Measurements from ENCODE around the gene MAP4.
"Not testable (repeated sequence)": the region's sequence is repeated elsewhere in the genome, so short reads cannot be mapped to it uniquely, and the experiment has no call there.

Gene MAP4

DNA sequence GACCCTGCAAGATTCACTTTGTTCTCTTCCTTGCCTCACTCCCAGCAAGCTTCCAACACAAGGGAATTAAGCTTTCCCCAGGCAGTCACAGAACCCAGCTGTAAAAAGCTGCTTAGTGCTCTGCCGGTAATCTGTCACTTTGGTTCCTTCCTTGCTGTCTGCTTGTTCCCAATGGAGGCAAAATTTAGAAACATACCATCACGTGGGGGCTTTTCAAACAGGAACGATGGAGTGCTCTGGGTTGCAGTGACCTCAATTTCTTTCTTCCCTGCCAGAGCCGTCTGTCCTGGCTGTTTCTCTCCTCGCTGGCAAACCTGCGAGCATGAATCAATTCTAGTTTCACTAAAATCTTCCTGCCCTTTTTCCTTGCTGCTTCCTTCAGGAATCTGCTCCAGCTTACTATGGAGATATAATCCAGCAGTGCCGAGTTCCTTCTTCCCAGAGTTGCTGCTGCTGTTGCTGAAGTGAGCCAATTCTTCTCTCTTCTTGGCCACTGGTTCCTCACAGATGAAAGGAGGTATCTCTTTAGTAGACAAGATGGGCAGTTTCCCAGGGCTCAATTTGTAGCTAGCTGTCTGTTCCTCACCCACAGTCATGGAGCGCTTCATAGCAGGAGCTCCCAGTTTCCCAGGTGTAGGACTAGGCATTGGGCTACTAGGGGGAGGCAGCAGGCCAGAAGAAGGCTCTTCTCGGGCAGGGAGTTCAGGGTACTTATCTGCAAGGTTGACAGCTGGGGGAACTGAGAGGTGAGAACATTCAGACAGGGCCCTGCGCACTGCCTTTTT, 125.2 kb downstream of the MAP4 start:
- no peak for DNase-seq

- no peak for DNase-seq
These were observed 125.9 kb downstream of the MAP4 start for GRCh38 chr3:47890126-47890827.

DNA sequence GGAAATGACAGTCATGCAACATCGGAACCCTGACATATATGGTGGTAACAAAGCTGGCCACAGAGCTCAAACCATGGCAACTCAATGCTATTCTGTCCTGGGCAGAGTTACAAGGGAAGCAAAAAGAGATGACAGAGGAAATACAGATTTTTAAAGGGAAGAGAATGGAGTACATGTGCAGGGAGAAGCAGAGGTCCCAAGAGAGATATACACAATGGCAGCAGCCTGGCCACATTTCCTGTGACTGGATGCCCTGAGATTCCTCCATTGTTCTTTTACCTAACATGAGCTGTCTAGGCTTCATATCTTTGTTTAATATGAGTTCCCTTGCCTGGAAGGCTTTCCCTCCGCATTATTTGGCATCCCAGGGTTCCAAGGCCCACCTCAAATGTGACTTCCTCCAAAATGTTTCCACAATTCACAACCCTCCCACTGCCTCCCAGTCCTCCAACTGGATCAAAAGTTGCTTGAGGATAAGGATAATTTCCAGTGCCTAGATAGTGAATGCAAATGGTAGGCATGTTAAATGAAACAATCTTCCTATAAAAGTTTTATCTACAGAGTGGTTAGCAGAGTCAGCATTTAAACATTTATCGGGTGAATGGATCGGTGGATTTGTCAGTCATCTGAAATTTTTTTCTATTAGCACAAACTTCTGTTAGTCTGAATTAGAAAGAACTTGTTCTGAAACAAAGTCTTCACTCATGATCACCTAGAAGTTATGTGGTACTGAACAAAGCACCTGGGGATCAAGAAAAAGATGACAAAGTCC, 127.0 kb downstream of the MAP4 start:
- no peak for DNase-seq

DNA sequence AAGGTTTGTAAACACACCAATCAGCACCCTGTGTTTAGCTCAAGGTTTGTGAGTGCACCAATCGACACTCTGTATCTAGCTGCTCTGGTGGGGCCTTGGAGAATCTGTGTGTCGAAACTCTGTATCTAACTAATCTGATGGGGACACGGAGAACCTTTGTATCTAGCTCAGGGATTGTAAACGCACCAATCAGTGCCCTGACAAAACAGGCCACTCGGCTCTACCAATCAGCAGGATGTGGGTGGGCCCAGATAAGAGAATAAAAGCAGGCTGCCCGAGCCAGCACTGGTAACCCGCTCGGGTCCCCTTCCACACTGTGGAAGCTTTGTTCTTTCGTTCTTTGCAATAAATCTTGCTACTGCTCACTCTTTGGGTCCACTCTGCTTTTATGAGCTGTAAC, 128.2 kb downstream of the MAP4 start:
- DNase-seq: not testable (repeated sequence)

DNA sequence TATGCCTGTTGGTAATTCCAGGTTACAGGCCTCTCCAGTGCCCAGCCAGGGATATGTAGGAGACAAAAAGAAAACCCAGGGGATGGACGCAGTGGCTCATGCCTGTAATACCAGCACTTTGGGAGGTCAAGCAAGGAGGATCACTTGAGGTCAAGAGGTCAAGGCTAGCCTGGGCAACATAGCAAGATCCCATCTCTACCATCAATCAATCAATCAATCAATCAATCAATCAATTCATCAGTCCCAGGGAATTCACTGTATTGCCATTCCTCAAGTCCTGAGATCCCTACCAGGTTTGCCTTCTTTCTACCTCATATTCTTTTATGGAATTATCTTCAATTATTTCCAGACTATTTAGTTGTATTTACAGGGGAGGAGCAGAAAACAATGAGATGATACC, 131.0 kb downstream of the MAP4 start:
- no peak for DNase-seq

GRCh38 chr3:47884603-47885002, 131.6 kb downstream of the MAP4 start:
- no peak for DNase-seq

DNA sequence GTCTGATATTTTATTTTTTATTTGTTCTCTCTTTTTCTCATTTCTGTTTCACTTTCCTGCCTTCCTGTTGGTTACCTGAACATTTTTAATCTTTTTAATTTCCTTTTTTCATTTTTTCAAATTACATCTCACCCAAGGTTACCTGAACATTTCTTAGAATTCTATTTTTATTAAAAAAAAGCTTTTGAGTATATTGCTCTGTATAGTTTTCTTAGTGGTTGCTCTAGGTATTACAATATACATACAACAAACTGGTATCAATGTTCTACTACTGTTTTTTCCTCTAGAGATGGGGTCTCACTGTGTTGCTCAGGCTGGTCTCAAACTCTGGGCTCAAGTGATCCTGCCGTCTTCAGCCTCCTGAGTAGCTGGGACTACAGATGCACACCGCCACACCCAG, 133.9 kb downstream of the MAP4 start:
- no peak for DNase-seq

- no peak for DNase-seq
These were observed 138.5 kb downstream of the MAP4 start for GRCh38 chr3:47877719-47878118.

- DNase-seq: no peak
These were observed 138.9 kb downstream of the MAP4 start for GRCh38 chr3:47877290-47877689.

- no peak for DNase-seq
These were observed 141.3 kb downstream of the MAP4 start for GRCh38 chr3:47874913-47875312.

- DNase-seq: no peak
These were observed 141.8 kb downstream of the MAP4 start for GRCh38 chr3:47874438-47874837.

DNA sequence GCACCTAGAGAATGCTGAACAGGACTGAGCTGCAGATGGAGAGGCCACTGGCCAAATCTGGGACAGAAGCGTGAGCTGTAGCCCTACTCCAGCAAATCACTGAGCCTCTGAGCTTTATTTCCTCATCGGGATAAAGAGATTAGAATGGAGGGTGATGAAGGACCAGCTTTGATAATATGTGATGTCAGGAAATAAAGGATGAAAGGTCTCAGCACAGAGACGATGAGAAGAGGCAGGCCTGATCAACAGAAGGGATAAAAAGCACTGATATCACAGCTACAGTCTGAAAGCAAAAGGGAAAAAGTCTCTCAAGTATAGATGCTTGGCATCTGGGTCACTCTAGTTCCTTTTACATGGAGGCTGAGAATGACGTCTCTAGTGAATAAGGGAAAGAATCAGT, 143.3 kb downstream of the MAP4 start:
- no peak for DNase-seq

DNA sequence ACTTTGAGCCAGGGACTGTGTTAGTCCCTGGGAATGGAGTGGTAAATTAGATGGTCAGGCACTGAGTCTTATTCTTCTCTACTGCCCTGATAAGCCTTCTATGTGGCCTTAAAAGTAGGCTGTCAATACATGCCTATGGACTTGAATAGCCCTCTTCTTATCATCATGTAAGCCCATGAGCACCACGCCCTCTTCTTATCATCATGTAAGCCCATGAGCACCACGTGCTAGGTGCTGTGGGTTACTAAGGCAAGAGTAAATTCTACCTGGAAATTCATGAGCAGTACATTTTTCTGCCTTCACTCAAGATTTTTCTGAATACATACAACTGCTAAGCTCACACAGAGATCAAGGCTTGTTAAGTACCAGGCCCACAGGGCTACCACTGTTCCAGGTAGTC, 144.8 kb downstream of the MAP4 start:
- no peak for DNase-seq

GRCh38 chr3:47870702-47871260, 145.4 kb downstream of the MAP4 start:
- DNase-seq: no peak

- DNase-seq: no peak
These were observed 146.1 kb downstream of the MAP4 start for GRCh38 chr3:47870156-47870555.

- no peak for DNase-seq
These were observed 147.9 kb downstream of the MAP4 start for GRCh38 chr3:47868306-47868705.

DNA sequence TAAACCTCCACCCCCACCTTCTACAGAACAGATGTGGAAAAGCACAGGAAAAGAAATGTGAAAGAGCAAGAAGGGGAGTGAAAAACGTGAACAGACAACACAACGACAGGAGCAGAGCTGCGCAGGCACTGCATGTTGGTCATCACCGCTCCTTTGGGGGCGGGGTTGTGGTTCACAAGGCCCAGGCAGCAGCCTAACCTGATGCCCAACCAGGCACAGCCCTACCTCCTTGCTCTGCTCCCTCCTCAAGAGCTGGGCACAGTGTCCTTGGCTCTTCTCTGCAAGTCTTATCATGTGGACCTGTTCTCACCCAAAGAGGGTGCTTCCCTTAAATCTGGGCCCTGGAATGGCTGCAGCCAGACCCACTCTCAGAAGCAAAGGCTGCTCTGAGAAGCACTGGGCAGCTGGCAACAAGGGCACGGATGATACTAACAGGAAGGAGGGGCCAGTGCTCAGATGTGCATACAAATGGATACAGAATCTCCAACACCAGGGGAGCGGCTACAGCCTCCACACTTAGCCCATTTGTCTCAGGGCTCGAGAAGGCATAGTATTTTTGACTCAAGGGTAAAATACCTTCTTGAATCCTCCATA, 148.7 kb downstream of the MAP4 start:
- no peak for DNase-seq

DNA sequence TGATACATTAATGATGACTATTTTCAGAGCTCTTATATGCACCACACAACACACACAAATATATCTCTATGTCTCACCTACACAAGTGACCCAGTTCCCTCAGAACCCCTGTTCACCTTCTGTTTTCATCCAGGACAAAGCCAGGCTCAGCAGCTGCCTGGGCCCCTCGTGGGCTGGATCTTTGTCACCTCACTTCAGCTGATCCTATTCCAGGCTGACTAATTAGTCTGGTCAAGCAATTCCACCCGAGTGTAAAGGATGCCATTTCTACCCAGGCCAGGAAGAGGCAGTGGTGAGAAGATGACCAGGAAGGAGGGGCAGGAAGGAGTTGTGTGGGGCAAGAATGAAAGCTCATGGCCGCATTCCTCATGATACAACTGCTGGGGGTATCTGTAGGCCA, 151.0 kb downstream of the MAP4 start:
- DNase-seq: no peak

DNA sequence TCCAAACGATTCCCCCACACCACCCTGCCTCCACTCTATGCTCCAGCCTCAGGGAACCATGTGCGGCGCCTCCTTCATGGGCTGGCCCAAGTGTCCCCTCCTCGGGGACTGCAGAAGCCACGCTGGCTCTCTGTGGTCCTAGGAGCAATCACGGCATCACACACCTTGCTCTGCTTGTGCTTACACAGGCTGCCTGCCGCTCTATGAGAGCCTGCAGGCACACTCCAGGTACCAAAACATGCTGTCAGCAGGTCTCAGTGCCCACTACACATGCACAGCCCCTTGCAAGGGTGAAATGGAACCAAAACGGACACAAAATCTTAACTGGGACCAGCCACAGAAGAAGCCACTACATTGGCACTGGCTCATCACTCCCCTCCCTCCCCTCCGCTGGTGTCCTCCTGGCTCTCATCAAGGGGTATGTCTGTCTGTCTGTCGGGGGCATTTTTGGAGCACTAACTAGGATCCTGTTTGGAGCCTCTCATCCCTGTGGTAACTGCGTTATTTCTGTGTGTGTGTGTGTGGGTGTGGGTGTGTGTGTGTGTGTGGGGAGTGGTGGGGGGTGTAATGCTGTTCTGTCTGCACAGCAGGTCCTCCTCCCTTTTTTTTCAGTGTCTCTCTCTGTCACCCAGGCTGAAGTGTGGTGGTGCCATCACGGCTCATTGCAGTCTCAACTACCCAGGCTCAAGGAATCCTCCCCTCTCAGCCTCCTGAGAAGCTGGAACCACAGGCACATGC, 152.7 kb downstream of the MAP4 start:
- DNase-seq: no peak

GRCh38 chr3:47859956-47860605, 156.1 kb downstream of the MAP4 start:
- DNase-seq: no peak

DNA sequence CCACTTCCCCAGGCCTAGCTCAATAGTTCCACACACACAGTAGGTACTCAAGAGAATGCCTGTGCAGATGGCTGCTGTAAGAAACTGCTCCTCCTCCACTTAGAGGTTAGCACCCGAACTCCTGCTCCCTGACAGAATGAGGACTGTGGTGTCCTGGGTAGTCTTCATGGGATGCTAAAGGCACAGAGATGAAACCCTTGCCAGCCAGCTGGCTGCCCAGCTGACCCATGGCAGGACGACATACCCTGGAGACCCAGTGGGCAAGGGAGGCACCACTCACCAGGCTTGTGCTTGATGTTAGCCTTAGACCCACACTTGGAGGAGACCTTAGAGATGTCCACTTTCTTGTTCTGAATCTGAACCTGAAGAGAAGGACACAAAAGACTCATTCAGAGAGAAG, 159.1 kb downstream of the MAP4 start:
- DNase-seq: no peak

DNA sequence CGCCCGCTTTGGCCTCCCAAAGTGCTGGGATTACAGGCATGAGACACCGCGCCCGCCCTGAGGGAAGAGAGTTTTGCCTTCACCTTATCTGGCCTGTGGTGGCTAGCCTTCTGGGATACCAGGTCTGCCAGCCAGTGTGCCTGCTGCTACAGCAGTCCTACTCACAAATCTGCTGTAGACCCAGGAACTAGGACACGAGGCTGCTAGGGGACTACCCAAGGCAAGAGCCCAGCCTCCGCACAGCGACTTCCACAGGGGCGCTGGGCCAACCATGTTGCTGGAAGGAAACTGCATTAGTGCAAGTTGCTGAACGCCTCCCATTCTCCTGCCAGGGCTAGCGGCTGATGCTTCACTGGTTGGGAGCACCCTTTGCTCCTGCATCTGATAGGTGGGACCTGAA, 159.5 kb downstream of the MAP4 start:
- no peak for DNase-seq

All from NCI-H510A treated with DMSO at 0.1 percent for 48 hours (cell line).